ENCODE data around the gene ZC3H7A. TPM values are rescaled to one million over a fixed set of nuclear protein-coding genes. Genes with fewer than 3 reads are reported as not detected.
"Not testable (repeated sequence)": the region's sequence is repeated elsewhere in the genome, so short reads cannot be mapped to it uniquely, and the experiment has no call there.

ZC3H7A gene
- total RNA-seq: 10 to 100 TPM; 33.3 to 39.7 (median 38.4) TPM

GRCh38 chr16:11797166-11797956, at the start of gene ZC3H7A:
Gene ZC3H7A (minus strand): TSS chr16:11797258. CDS start chr16:11782354, 14,904 bp downstream.
- peak within 1 kb of the TSS; percentile 90 for H3K4me3 Mint-ChIP-seq
- peaks cover 72% of the 10 kb centered on the region for H3K4me1 Mint-ChIP-seq (ENCODE audit: low read depth)
- peaks cover 7% of the 10 kb centered on the region for H3K36me3 Mint-ChIP-seq (ENCODE audit: insufficient read depth)
- DNase-seq (peak; percentile 90), ATAC-seq (peak; percentile 98)
- H3K27me3 Mint-ChIP-seq (ENCODE audit: low read depth): no peaks in the 10 kb centered on the region
- H3K9me3 Mint-ChIP-seq: no peaks in the 10 kb centered on the region

- Mint-ChIP-seq H3K9me3 (no peaks in the 10 kb centered on the region), H3K4me1 (ENCODE audit: low read depth) (peaks cover 22% of the 10 kb centered on the region), H3K27me3 (ENCODE audit: low read depth) (no peaks in the 10 kb centered on the region), H3K36me3 (ENCODE audit: insufficient read depth) (peaks cover 47% of the 10 kb centered on the region), H3K4me3 (no peak overlapping the region)
- ATAC-seq (peak in 1 of 2 donors; percentile 21), DNase-seq (no peak)
These were observed 47.4 kb upstream of the ZC3H7A start for GRCh38 chr16:11844499-11844898.

GRCh38 chr16:11843861-11844260, 46.8 kb upstream of the ZC3H7A start:
- Mint-ChIP-seq H3K4me1 (ENCODE audit: low read depth) (peaks cover 16% of the 10 kb centered on the region), H3K9me3 (no peaks in the 10 kb centered on the region), H3K27me3 (ENCODE audit: low read depth) (no peaks in the 10 kb centered on the region), H3K36me3 (ENCODE audit: insufficient read depth) (peaks cover 42% of the 10 kb centered on the region), H3K4me3 (no peak overlapping the region)
- ATAC-seq (no peak), DNase-seq (no peak)

GRCh38 chr16:11843206-11843605, 46.1 kb upstream of the ZC3H7A start:
- H3K27me3 Mint-ChIP-seq (ENCODE audit: low read depth): no peaks in the 10 kb centered on the region
- ATAC-seq (no peak), DNase-seq (no peak)
- peaks cover 10% of the 10 kb centered on the region for H3K4me1 Mint-ChIP-seq (ENCODE audit: low read depth)
- peaks cover 41% of the 10 kb centered on the region for H3K36me3 Mint-ChIP-seq (ENCODE audit: insufficient read depth)
- no peaks in the 10 kb centered on the region for H3K9me3 Mint-ChIP-seq
- no peak overlapping the region for H3K4me3 Mint-ChIP-seq

GRCh38 chr16:11841026-11841425, 44.0 kb upstream of the ZC3H7A start:
- Mint-ChIP-seq H3K36me3 (ENCODE audit: insufficient read depth) (peaks cover 47% of the 10 kb centered on the region), H3K4me1 (ENCODE audit: low read depth) (no peaks in the 10 kb centered on the region), H3K9me3 (no peaks in the 10 kb centered on the region), H3K27me3 (ENCODE audit: low read depth) (no peaks in the 10 kb centered on the region), H3K4me3 (no peak overlapping the region)
- ATAC-seq (no peak), DNase-seq (no peak)

- ATAC-seq: peak; percentile 8 to 29
- H3K36me3 Mint-ChIP-seq (ENCODE audit: insufficient read depth): peaks cover 29% of the 10 kb centered on the region
- no peaks in the 10 kb centered on the region for H3K9me3 Mint-ChIP-seq
- H3K4me3 Mint-ChIP-seq: no peak overlapping the region
- DNase-seq: no peak
- H3K4me1 Mint-ChIP-seq (ENCODE audit: low read depth): no peaks in the 10 kb centered on the region
- H3K27me3 Mint-ChIP-seq (ENCODE audit: low read depth): no peaks in the 10 kb centered on the region
These were observed 39.7 kb upstream of the ZC3H7A start for GRCh38 chr16:11836650-11837244.

- Mint-ChIP-seq H3K4me3 (no peak overlapping the region), H3K27me3 (ENCODE audit: low read depth) (no peaks in the 10 kb centered on the region), H3K4me1 (ENCODE audit: low read depth) (no peaks in the 10 kb centered on the region), H3K36me3 (ENCODE audit: insufficient read depth) (peaks cover 24% of the 10 kb centered on the region), H3K9me3 (no peaks in the 10 kb centered on the region)
- ATAC-seq (peak in 1 of 2 donors; percentile 12), DNase-seq (no peak)
These were observed 39.0 kb upstream of the ZC3H7A start for GRCh38 chr16:11835891-11836649.

- DNase-seq: no peak
- Mint-ChIP-seq H3K4me1 (ENCODE audit: low read depth) (no peaks in the 10 kb centered on the region), H3K9me3 (no peaks in the 10 kb centered on the region), H3K4me3 (no peak overlapping the region), H3K36me3 (ENCODE audit: insufficient read depth) (peaks cover 22% of the 10 kb centered on the region), H3K27me3 (ENCODE audit: low read depth) (no peaks in the 10 kb centered on the region)
- peak in 1 of 2 donors; percentile 11 for ATAC-seq
These were observed 38.3 kb upstream of the ZC3H7A start for GRCh38 chr16:11835309-11835708.

GRCh38 chr16:11833951-11834695, 37.1 kb upstream of the ZC3H7A start:
- H3K4me3 Mint-ChIP-seq: no peak overlapping the region
- no peak for ATAC-seq
- no peaks in the 10 kb centered on the region for H3K27me3 Mint-ChIP-seq (ENCODE audit: low read depth)
- peaks cover 15% of the 10 kb centered on the region for H3K36me3 Mint-ChIP-seq (ENCODE audit: insufficient read depth)
- no peak for DNase-seq
- H3K4me1 Mint-ChIP-seq (ENCODE audit: low read depth): no peaks in the 10 kb centered on the region
- H3K9me3 Mint-ChIP-seq: no peaks in the 10 kb centered on the region

GRCh38 chr16:11828696-11829095, 31.6 kb upstream of the ZC3H7A start:
- no peak overlapping the region for H3K4me3 Mint-ChIP-seq
- H3K36me3 Mint-ChIP-seq (ENCODE audit: insufficient read depth): no peaks in the 10 kb centered on the region
- H3K4me1 Mint-ChIP-seq (ENCODE audit: low read depth): no peaks in the 10 kb centered on the region
- no peaks in the 10 kb centered on the region for H3K9me3 Mint-ChIP-seq
- DNase-seq: no peak
- ATAC-seq: no peak
- no peaks in the 10 kb centered on the region for H3K27me3 Mint-ChIP-seq (ENCODE audit: low read depth)

GRCh38 chr16:11825520-11826165, 28.6 kb upstream of the ZC3H7A start:
- H3K9me3 Mint-ChIP-seq; H3K4me3 Mint-ChIP-seq; H3K36me3 Mint-ChIP-seq (ENCODE audit: insufficient read depth); ATAC-seq; H3K27me3 Mint-ChIP-seq (ENCODE audit: low read depth); H3K4me1 Mint-ChIP-seq (ENCODE audit: low read depth); DNase-seq: not testable (repeated sequence)

GRCh38 chr16:11824362-11824761, 27.3 kb upstream of the ZC3H7A start:
- Mint-ChIP-seq H3K4me1 (ENCODE audit: low read depth) (no peaks in the 10 kb centered on the region), H3K9me3 (no peaks in the 10 kb centered on the region), H3K36me3 (ENCODE audit: insufficient read depth) (no peaks in the 10 kb centered on the region), H3K27me3 (ENCODE audit: low read depth) (no peaks in the 10 kb centered on the region), H3K4me3 (no peak overlapping the region)
- no peak for DNase-seq
- ATAC-seq: no peak

- H3K27me3 Mint-ChIP-seq (ENCODE audit: low read depth); H3K36me3 Mint-ChIP-seq (ENCODE audit: insufficient read depth); H3K9me3 Mint-ChIP-seq; ATAC-seq; H3K4me1 Mint-ChIP-seq (ENCODE audit: low read depth); DNase-seq; H3K4me3 Mint-ChIP-seq: not testable (repeated sequence)
These were observed 26.6 kb upstream of the ZC3H7A start for GRCh38 chr16:11823645-11824044.

GRCh38 chr16:11819798-11820197, 22.7 kb upstream of the ZC3H7A start:
- Mint-ChIP-seq H3K36me3 (ENCODE audit: insufficient read depth) (no peaks in the 10 kb centered on the region), H3K4me1 (ENCODE audit: low read depth) (no peaks in the 10 kb centered on the region), H3K9me3 (no peaks in the 10 kb centered on the region), H3K4me3 (no peak overlapping the region), H3K27me3 (ENCODE audit: low read depth) (no peaks in the 10 kb centered on the region)
- ATAC-seq (no peak), DNase-seq (no peak)
